OCI-LY7 (cell line): Measurements from ENCODE around the gene DPYSL5. TPM values are rescaled to one million over a fixed set of nuclear protein-coding genes. Genes with fewer than 3 reads are reported as not detected.

Source experiments
- BruUV-seq: library from RNA; stranded (reverse); fragments of 400-500 nt; replicated peaks from 2 replicates; lab custom pipeline; 2021; lab: Mats Ljungman, UMichigan
- CTCF ChIA-PET: fragments of 300-600 bp; sonication (Branson Sonifier 250); formaldehyde crosslinking; loops from one replicate; lab custom pipeline; 2022; ENCODE audit warnings: antibody characterized with exemption; ENCODE audit not compliant: unreplicated experiment; lab: Charles Lee
- POLR2A ChIA-PET: fragments of 300-600 bp; sonication (Branson Sonifier 250); formaldehyde crosslinking; loops from one replicate; lab custom pipeline; 2022; ENCODE audit warnings: antibody characterized with exemption; lab: Charles Lee
- DNase-seq: peaks from one replicate; pipeline ENCODE4 v3.0.0-alpha.2; 2015; ENCODE audit warnings: low spot score
- H2AFZ ChIP-seq: fragments of 200-600 bp; sonication (generic), shearing (Covaris generic); 2 replicates; pipeline ENCODE4 v1.6.1; 2014; ENCODE audit warnings: mild to moderate bottlenecking, antibody characterized with exemption, low read length, moderate library complexity
- H3K27ac ChIP-seq: fragments of 200-600 bp; sonication (generic); 2 replicates; pipeline ENCODE4 v1.5.1; 2014; ENCODE audit warnings: mixed run types, low read depth, mild to moderate bottlenecking, moderate library complexity, low read length, inconsistent platforms; ENCODE audit not compliant: poor library complexity, severe bottlenecking
- H3K36me3 ChIP-seq: fragments of 200-600 bp; sonication (generic); 2 replicates; pipeline ENCODE4 v1.6.1; 2014; ENCODE audit warnings: mild to moderate bottlenecking, antibody characterized with exemption, low read length, moderate library complexity, mixed read lengths; ENCODE audit not compliant: insufficient read depth
- H3K4me1 ChIP-seq: fragments of 200-600 bp; sonication (generic); 2 replicates; pipeline ENCODE4 v1.5.1; 2014; ENCODE audit warnings: mild to moderate bottlenecking, low read length; ENCODE audit not compliant: insufficient read depth, poor library complexity, severe bottlenecking
- H3K4me2 ChIP-seq: fragments of 200-600 bp; sonication (generic); 2 replicates; pipeline ENCODE4 v1.6.1; 2014; ENCODE audit warnings: mild to moderate bottlenecking, low read length
- H3K4me3 ChIP-seq: fragments of 200-600 bp; sonication (generic); 2 replicates; pipeline ENCODE4 v1.5.1; 2014; ENCODE audit warnings: mild to moderate bottlenecking, low read depth, low read length; ENCODE audit not compliant: poor library complexity, severe bottlenecking
- H3K79me2 ChIP-seq: fragments of 200-600 bp; sonication (generic); 2 replicates; pipeline ENCODE4 v1.6.1; 2016; ENCODE audit warnings: low read depth, mild to moderate bottlenecking, low read length, moderate library complexity, mixed read lengths; ENCODE audit not compliant: insufficient read depth
- H3K9me2 ChIP-seq: fragments of 200-600 bp; sonication (generic); 2 replicates; pipeline ENCODE4 v1.6.1; 2016; ENCODE audit warnings: mild to moderate bottlenecking, low read length, mixed read lengths; ENCODE audit not compliant: insufficient read depth
- H3K9me3 ChIP-seq: fragments of 200-600 bp; sonication (generic); 2 replicates; pipeline ENCODE4 v1.6.1; 2014; ENCODE audit warnings: mild to moderate bottlenecking, mixed run types, low read length, mixed read lengths
- H4K20me1 ChIP-seq: fragments of 200-600 bp; sonication (generic); 2 replicates; pipeline ENCODE4 v1.6.1; 2014; ENCODE audit warnings: mild to moderate bottlenecking, antibody characterized with exemption, low read length, moderate library complexity, mixed read lengths; ENCODE audit not compliant: insufficient read depth
- CTCF ChIP-seq: fragments of 200-600 bp; sonication (generic); conservative IDR thresholded peaks from 2 replicates; pipeline ENCODE4 v1.5.1; 2014; ENCODE audit warnings: mild to moderate bottlenecking, antibody characterized with exemption, low read length, moderate library complexity, mixed read lengths
- EZH2phosphoT487 ChIP-seq: fragments of 200-600 bp; sonication (generic); IDR thresholded peaks from 2 replicates; pipeline ENCODE4 v1.6.1; 2018; ENCODE audit warnings: low read depth, borderline replicate concordance, mild to moderate bottlenecking, mixed run types, antibody characterized with exemption, low read length, moderate library complexity, mixed read lengths
- intact Hi-C: fragments of 100-400 bp; cut with micrococcal nuclease; formaldehyde crosslinking; loops from one replicate; pipeline ENCODE4 v1.10.0; 2022; ENCODE audit not compliant: unreplicated experiment
- total RNA-seq, 2 experiments: library from RNA; depleted of rRNA in 1 of 2; stranded (reverse); fragments of >200 nt in 1 of 2; shearing (Covaris generic) in 1 of 2; gene quantifications; 2 replicates each; pipeline ENCODE4 v1.2.3, GENCODE V29; 2014 to 2022

Gene DPYSL5
- total RNA-seq, 2 experiments from 2014 or later, result not detected

GRCh38 chr2:26848336-26849055 lies 564 bp downstream of the DPYSL5 start:
- Histone ChIP-seq H3K79me2 (no peaks in the 10 kb centered on the region), H3K4me2 (no peak overlapping the region), H3K27ac (no peak overlapping the region), H3K36me3 (no peaks in the 10 kb centered on the region), H3K9me3 (no peaks in the 10 kb centered on the region), H3K9me2 (no peaks in the 10 kb centered on the region), H3K4me3 (no peak overlapping the region), H3K4me1 (no peaks in the 10 kb centered on the region), H2AFZ (no peak overlapping the region), H4K20me1 (no peaks in the 10 kb centered on the region)
- no peak for DNase-seq
- TF ChIP-seq EZH2phosphoT487 (no peak), CTCF (no peak)
- POLR2A ChIA-PET, result no interaction called here
- CTCF ChIA-PET, result no interaction called here
- BruUV-seq, result no TSS peak
- intact Hi-C loops, result loop anchor here (5.0 kb wide), 2 partner anchors 169 to 444 kb away; no protein-coding TSS in a partner anchor

- no peak for DNase-seq
- no peak for TF ChIP-seq EZH2phosphoT487
- H3K36me3 ChIP-seq, result no peaks in the 10 kb centered on the region
- POLR2A ChIA-PET, result no interaction called here
- H3K27ac ChIP-seq, result no peak overlapping the region
- intact Hi-C loops, result loop anchor here (5.0 kb wide), 2 partner anchors 168 to 443 kb away; no protein-coding TSS in a partner anchor
- no peaks in the 10 kb centered on the region for H4K20me1 ChIP-seq
- no peaks in the 10 kb centered on the region for H3K9me3 ChIP-seq
- H3K79me2 ChIP-seq, result no peaks in the 10 kb centered on the region
- no peaks in the 10 kb centered on the region for H3K9me2 ChIP-seq
- H3K4me3 ChIP-seq, result no peak overlapping the region
- BruUV-seq, result no TSS peak
- H3K4me1 ChIP-seq, result no peaks in the 10 kb centered on the region
- CTCF ChIA-PET, result no interaction called here
- no peak overlapping the region for H3K4me2 ChIP-seq
- no peak overlapping the region for H2AFZ ChIP-seq
Measured at GRCh38 chr2:26849056-26849999, 1.4 kb downstream of the DPYSL5 start.

- no peak overlapping the region for H3K27ac ChIP-seq
- no peak overlapping the region for H3K4me2 ChIP-seq
- no peaks in the 10 kb centered on the region for H3K79me2 ChIP-seq
- TF ChIP-seq CTCF (no peak), EZH2phosphoT487 (no peak)
- H2AFZ ChIP-seq, result no peak overlapping the region
- no peaks in the 10 kb centered on the region for H3K9me2 ChIP-seq
- DNase-seq, result no peak
- no peaks in the 10 kb centered on the region for H3K9me3 ChIP-seq
- ChIA-PET POLR2A (no interaction called here), CTCF (no interaction called here)
- intact Hi-C loops, result loop anchor here (5.0 kb wide), 2 partner anchors 167 to 442 kb away; no protein-coding TSS in a partner anchor
- H3K4me3 ChIP-seq, result no peak overlapping the region
- H4K20me1 ChIP-seq, result no peaks in the 10 kb centered on the region
- no TSS peak for BruUV-seq
- H3K4me1 ChIP-seq, result no peaks in the 10 kb centered on the region
- H3K36me3 ChIP-seq, result no peaks in the 10 kb centered on the region
Measured at GRCh38 chr2:26850000-26850431, 2.1 kb downstream of the DPYSL5 start.
